Neural progenitor cell (in vitro differentiated cells): Measurements from ENCODE around the gene TNFAIP1. TPM values are rescaled to one million over a fixed set of nuclear protein-coding genes. Genes with fewer than 3 reads are reported as not detected.
A peak's percentile ranks its signal among the peaks of the same experiment; 100 is the strongest.

Experiments used
- DNase-seq: peaks from one replicate; pipeline ENCODE4 v3.0.0-alpha.2; 2016; ENCODE audit warnings: low spot score
- H2AFZ ChIP-seq: fragments of 200-600 bp; sonication (generic); replicated peaks from 2 replicates; pipeline ENCODE4 v1.6.1; 2016; ENCODE audit warnings: antibody characterized with exemption
- H3F3A ChIP-seq: fragments of 200-600 bp; sonication (generic); 2 replicates; pipeline ENCODE4 v1.6.1; 2016; ENCODE audit warnings: antibody characterized with exemption, low read depth
- H3K27ac ChIP-seq: fragments of 200-600 bp; sonication (generic); 2 replicates; pipeline ENCODE4 v1.5.1; 2016; ENCODE audit warnings: mild to moderate bottlenecking
- H3K27me3 ChIP-seq: fragments of 200-600 bp; sonication (generic); 2 replicates; pipeline ENCODE4 v1.6.1; 2016; ENCODE audit warnings: mild to moderate bottlenecking, moderate library complexity
- H3K36me3 ChIP-seq: fragments of 200-600 bp; sonication (generic); 2 replicates; pipeline ENCODE4 v1.5.1; 2016
- H3K4me1 ChIP-seq: fragments of 200-600 bp; sonication (generic); 2 replicates; pipeline ENCODE4 v1.6.1; 2016; ENCODE audit warnings: mixed run types
- H3K4me2 ChIP-seq: fragments of 200-600 bp; sonication (generic); 2 replicates; pipeline ENCODE4 v1.6.1; 2016
- H3K4me3 ChIP-seq: fragments of 200-600 bp; sonication (generic); 2 replicates; pipeline ENCODE4 v1.5.1; 2016
- H3K79me2 ChIP-seq: fragments of 200-600 bp; sonication (generic); 2 replicates; pipeline ENCODE4 v1.6.1; 2016; ENCODE audit warnings: low read depth
- H3K9ac ChIP-seq: fragments of 200-600 bp; sonication (generic); 2 replicates; pipeline ENCODE4 v1.6.1; 2016
- H3K9me3 ChIP-seq: fragments of 200-600 bp; sonication (generic); 2 replicates; pipeline ENCODE4 v1.5.1; 2016; ENCODE audit warnings: low read depth
- H4K20me1 ChIP-seq: fragments of 200-600 bp; sonication (generic); 2 replicates; pipeline ENCODE4 v1.6.1; 2016; ENCODE audit warnings: low read depth
- H3K27ac Mint-ChIP-seq: 3 replicates; pipeline ENCODE4 v1.8.0; 2021; ENCODE audit warnings: mixed read lengths
- H3K27me3 Mint-ChIP-seq: 2 replicates; pipeline ENCODE4 v1.8.0; 2022; ENCODE audit warnings: low read depth, mild to moderate bottlenecking, inconsistent platforms, moderate library complexity, mixed read lengths; ENCODE audit not compliant: insufficient read depth
- H3K36me3 Mint-ChIP-seq: 3 replicates; pipeline ENCODE4 v1.8.0; 2021; ENCODE audit warnings: mixed read lengths
- H3K4me1 Mint-ChIP-seq: 3 replicates; pipeline ENCODE4 v1.8.0; 2021; ENCODE audit warnings: mixed read lengths
- H3K4me3 Mint-ChIP-seq: 3 replicates; pipeline ENCODE4 v1.8.0; 2021; ENCODE audit warnings: mild to moderate bottlenecking, moderate library complexity, mixed read lengths
- H3K9me3 Mint-ChIP-seq: 3 replicates; pipeline ENCODE4 v1.8.0; 2020; ENCODE audit warnings: mixed read lengths
- CTCF ChIP-seq: fragments of 200-600 bp; sonication (generic); IDR thresholded peaks from 2 replicates; pipeline ENCODE4 v1.5.1; 2017; ENCODE audit warnings: antibody characterized with exemption, mild to moderate bottlenecking
- EZH2 ChIP-seq: fragments of 200-600 bp; sonication (generic); IDR thresholded peaks from 2 replicates; pipeline ENCODE4 v1.6.1; 2017; ENCODE audit warnings: antibody characterized with exemption, mild to moderate bottlenecking, moderate library complexity
- EZH2phosphoT487 ChIP-seq: fragments of 200-600 bp; sonication (generic); IDR thresholded peaks from 2 replicates; pipeline ENCODE4 v1.6.1; 2017; ENCODE audit warnings: antibody characterized with exemption
- total RNA-seq: library from RNA; depleted of rRNA; stranded (reverse); fragments of >200 nt; gene quantifications from 2 replicates; pipeline ENCODE4 v1.2.3, GENCODE V29; 2015; ENCODE audit warnings: low replicate concordance

Gene TNFAIP1
- total RNA-seq, 1 donor from 2014 or later, result 13.7 TPM

DNA sequence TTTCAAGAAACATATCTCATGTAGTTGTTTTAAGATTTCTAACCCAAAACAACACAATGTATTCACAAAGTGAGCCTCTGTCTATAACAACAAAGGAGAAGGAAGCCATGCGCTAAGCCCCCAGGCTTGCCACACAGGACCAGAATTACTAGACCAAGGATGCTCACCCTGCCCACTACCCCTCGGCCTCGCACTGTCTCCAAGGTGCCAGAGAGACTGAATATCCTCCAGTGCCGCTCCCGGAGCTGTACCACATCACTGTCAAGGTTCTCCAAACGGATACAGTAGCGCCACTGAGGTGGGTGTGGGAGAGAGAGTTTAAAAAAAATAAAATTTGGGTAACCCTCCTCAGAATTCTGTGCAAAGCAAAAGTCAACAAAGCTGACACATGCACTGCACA is 14.7 kb downstream of the TNFAIP1 start:
- Histone ChIP-seq H3K4me2 (no peak overlapping the region), H3K27me3 (no peaks in the 10 kb centered on the region), H3F3A (peaks cover 15% of the 10 kb centered on the region), H3K27ac (no peak overlapping the region), H3K36me3 (peaks cover 6% of the 10 kb centered on the region), H4K20me1 (peaks cover 19% of the 10 kb centered on the region), H3K4me1 (peaks cover 4% of the 10 kb centered on the region), H3K9ac (no peak overlapping the region), H3K4me3 (no peak overlapping the region), H3K79me2 (no peaks in the 10 kb centered on the region), H3K9me3 (no peaks in the 10 kb centered on the region), H2AFZ (no peak overlapping the region)
- no peak overlapping the region for H3K4me3 Mint-ChIP-seq
- DNase-seq, result no peak
- H3K27me3 Mint-ChIP-seq, result no peaks in the 10 kb centered on the region
- H3K36me3 Mint-ChIP-seq, result peaks cover 17% of the 10 kb centered on the region
- H3K27ac Mint-ChIP-seq, result no peak overlapping the region
- peaks cover 10% of the 10 kb centered on the region for H3K4me1 Mint-ChIP-seq
- H3K9me3 Mint-ChIP-seq, result no peaks in the 10 kb centered on the region
- TF ChIP-seq EZH2, result no peak
- TF ChIP-seq CTCF, result no peak
- no peak for TF ChIP-seq EZH2phosphoT487

GRCh38 chr17:28357061-28357900 is 21.7 kb downstream of the TNFAIP1 start, which contains the start of gene POLDIP2:
TSS of gene POLDIP2 (minus strand) at chr17:28357527. CDS start at chr17:28357448, 79 bp downstream.
- Histone ChIP-seq H3K36me3 (peaks cover 10% of the 10 kb centered on the region), H3K4me1 (peaks cover 13% of the 10 kb centered on the region), H3F3A (no peaks in the 10 kb centered on the region), H3K9me3 (no peaks in the 10 kb centered on the region), H3K79me2 (peaks cover 32% of the 10 kb centered on the region), H3K27me3 (no peaks in the 10 kb centered on the region), H3K4me3 (peak within 1 kb of the TSS; percentile 83), H3K9ac (peak within 1 kb of the TSS; percentile 84), H3K27ac (no peak within 1 kb of the TSS), H2AFZ (peak within 1 kb of the TSS; percentile 81), H4K20me1 (no peaks in the 10 kb centered on the region), H3K4me2 (peak within 1 kb of the TSS; percentile 92)
- Mint-ChIP-seq H3K27me3 (no peaks in the 10 kb centered on the region), H3K36me3 (peaks cover 8% of the 10 kb centered on the region), H3K4me1 (peaks cover 18% of the 10 kb centered on the region), H3K9me3 (no peaks in the 10 kb centered on the region), H3K27ac (peak within 1 kb of the TSS; percentile 44), H3K4me3 (peak within 1 kb of the TSS; percentile 96)
- peak; percentile 98 for DNase-seq
- TF ChIP-seq EZH2phosphoT487, result no peak
- peak; percentile 7 for TF ChIP-seq CTCF
- TF ChIP-seq EZH2, result peak; percentile 30

DNA sequence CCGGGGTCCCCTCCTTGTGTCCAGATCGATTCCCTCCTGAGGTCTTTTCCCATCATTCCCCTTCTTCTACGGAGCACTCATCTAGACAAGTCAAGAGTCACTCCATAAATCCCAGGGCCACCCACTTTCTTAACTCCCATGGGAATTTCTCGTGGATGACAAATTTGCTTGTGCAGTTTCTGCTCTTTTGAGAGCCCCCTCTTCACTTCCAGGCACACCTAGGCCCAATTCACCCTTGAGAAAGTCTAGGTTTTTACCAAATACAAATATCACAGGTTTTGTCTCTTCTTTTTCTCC is 22.3 kb downstream of the TNFAIP1 start:
- Histone ChIP-seq H3K9ac (peak overlapping the region; percentile 84), H3K27ac (no peak overlapping the region), H2AFZ (peak overlapping the region; percentile 81), H3K4me1 (peaks cover 13% of the 10 kb centered on the region), H3K36me3 (peaks cover 7% of the 10 kb centered on the region), H3K27me3 (no peaks in the 10 kb centered on the region), H3F3A (no peaks in the 10 kb centered on the region), H3K9me3 (no peaks in the 10 kb centered on the region), H3K79me2 (peaks cover 32% of the 10 kb centered on the region), H3K4me3 (peak overlapping the region; percentile 83), H4K20me1 (no peaks in the 10 kb centered on the region), H3K4me2 (peak overlapping the region; percentile 92)
- no peaks in the 10 kb centered on the region for H3K27me3 Mint-ChIP-seq
- H3K36me3 Mint-ChIP-seq, result peaks cover 8% of the 10 kb centered on the region
- peak overlapping the region; percentile 28 for H3K27ac Mint-ChIP-seq
- DNase-seq, result no peak
- peak overlapping the region; percentile 96 for H3K4me3 Mint-ChIP-seq
- TF ChIP-seq EZH2phosphoT487 (no peak), CTCF (no peak), EZH2 (no peak)
- peaks cover 18% of the 10 kb centered on the region for H3K4me1 Mint-ChIP-seq
- no peaks in the 10 kb centered on the region for H3K9me3 Mint-ChIP-seq
